Measurements from ENCODE around the gene PIM2.

The PIM2 gene

DNA sequence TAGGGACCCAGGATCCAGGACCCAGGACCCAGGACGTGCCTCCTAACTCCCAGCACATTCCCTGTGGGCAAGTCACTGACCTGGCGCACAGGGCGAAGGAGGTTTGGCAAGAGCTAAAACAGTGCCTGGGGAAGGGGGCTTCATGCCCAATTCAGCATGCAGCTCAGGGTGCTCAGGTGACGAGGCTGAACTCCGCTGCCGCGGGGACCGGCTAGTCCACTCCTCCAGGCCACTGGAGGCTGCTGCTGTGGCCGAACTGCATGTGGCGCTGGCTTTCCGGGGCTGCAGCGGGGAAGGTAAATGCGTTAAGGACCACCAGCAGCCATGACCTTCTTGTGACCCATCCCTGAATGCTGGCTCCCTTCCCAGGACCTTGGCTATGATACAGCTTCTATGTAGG lies 4.9 kb upstream of the PIM2 start:
- no peak for TF ChIP-seq CTCF (IDR thresholded peaks at IDR 0.05; ENCODE audit: extremely low read depth, insufficient read depth, missing control alignments)
- in situ Hi-C loops (cut with MboI; ENCODE audit: low pct_unique_long_range_greater_than_20kb, low sequenced_read_pairs, unreplicated experiment) = no loop called here
- DNase-seq (ENCODE audit: low spot score) = no peak

GRCh38 chrX:48920718-48921104 lies 1.9 kb upstream of the PIM2 start:
- in situ Hi-C loops (cut with MboI; ENCODE audit: low pct_unique_long_range_greater_than_20kb, low sequenced_read_pairs, unreplicated experiment) = no loop called here
- no peak for TF ChIP-seq CTCF (IDR thresholded peaks at IDR 0.05; ENCODE audit: extremely low read depth, insufficient read depth, missing control alignments)
- no peak for DNase-seq (ENCODE audit: low spot score)

DNA sequence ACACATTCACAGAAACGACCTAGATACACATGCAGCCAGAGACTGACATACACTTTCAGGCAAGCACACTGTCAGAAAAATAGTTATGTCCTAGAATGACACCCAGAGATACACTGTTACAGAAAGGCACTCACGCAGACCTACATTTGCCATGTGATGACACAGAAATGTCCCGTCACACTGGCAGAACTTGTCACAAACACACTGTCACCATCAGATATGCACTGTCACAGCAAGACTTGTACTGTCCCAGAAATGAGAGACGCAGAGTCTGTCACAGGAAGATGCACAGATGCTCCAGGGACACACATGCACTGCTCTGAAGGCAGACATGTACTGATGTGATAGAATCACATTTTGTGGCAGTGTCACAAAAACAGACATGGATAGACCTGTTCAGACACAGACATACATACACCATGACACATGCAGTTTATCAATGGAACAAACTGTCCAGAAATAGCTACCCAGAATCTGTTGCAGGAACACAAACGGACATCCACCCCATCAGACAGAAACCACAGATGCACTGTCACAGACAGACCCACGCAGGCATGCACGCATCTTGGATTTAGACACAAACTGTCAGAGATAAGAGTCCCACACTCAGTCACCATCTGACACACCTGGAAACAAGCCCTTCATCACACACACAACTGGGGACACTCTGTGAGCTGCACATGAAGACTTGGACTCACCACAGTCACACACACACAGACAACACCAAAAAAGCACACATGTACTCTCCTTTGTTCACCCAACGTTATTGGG lies 1.3 kb upstream of the PIM2 start:
- DNase-seq (ENCODE audit: low spot score) = no peak
- in situ Hi-C loops (cut with MboI; ENCODE audit: low pct_unique_long_range_greater_than_20kb, low sequenced_read_pairs, unreplicated experiment) = no loop called here
- no peak for TF ChIP-seq CTCF (IDR thresholded peaks at IDR 0.05; ENCODE audit: extremely low read depth, insufficient read depth, missing control alignments)

DNA sequence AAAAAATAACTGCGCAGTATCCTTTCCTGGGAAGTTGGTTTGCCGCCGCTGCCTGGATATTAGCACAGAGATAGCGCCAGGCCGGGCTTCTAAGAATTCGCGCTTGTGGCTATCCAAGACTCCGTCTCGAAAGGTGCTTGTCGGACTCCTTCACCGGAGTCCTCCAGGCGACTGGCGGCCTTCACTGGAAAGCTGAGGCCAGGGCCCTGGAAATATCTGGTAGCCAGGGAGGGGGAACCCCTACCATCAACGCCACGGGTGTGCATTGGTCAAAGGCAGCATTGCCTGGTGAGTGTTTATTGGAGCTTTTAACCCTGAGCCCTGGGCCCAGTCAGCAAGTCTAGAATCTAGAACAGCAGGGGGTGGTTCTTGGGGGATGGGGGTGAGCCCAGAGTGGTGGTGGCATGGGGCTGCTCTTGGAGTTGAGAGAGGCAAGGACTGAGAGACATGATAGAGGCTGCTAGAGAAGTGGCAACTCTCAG lies 577 bp upstream of the PIM2 start:
- DNase-seq (ENCODE audit: low spot score) = no peak
- in situ Hi-C loops (cut with MboI; ENCODE audit: low pct_unique_long_range_greater_than_20kb, low sequenced_read_pairs, unreplicated experiment) = no loop called here
- no peak for TF ChIP-seq CTCF (IDR thresholded peaks at IDR 0.05; ENCODE audit: extremely low read depth, insufficient read depth, missing control alignments)

GRCh38 chrX:48918301-48918642 lies 552 bp downstream of the PIM2 start:
- in situ Hi-C loops (cut with MboI; ENCODE audit: low pct_unique_long_range_greater_than_20kb, low sequenced_read_pairs, unreplicated experiment) = no loop called here
- no peak for DNase-seq (ENCODE audit: low spot score)
- no peak for TF ChIP-seq CTCF (IDR thresholded peaks at IDR 0.05; ENCODE audit: extremely low read depth, insufficient read depth, missing control alignments)

GRCh38 chrX:48917139-48918001 lies 1.5 kb downstream of the PIM2 start:
- in situ Hi-C loops (cut with MboI; ENCODE audit: low pct_unique_long_range_greater_than_20kb, low sequenced_read_pairs, unreplicated experiment) = no loop called here
- peak; percentile 82 for DNase-seq (ENCODE audit: low spot score)
- TF ChIP-seq CTCF (IDR thresholded peaks at IDR 0.05; ENCODE audit: extremely low read depth, insufficient read depth, missing control alignments) = peak; percentile 71

All from GM13977 (cell line).